GM12801 (cell line): ENCODE data around the gene LRP5.

Experiments
- CTCF ChIP-seq: IDR thresholded peaks from one replicate; pipeline ENCODE4 v1.5.1; 2011; ENCODE audit warnings: control low read depth; ENCODE audit not compliant: insufficient read length; ENCODE audit errors: extremely low read depth

LRP5 gene

GRCh38 chr11:68411501-68411991 lies 99.2 kb downstream of the LRP5 start:
- no peak for TF ChIP-seq CTCF

- no peak for TF ChIP-seq CTCF
These were observed 100.4 kb downstream of the LRP5 start for GRCh38 chr11:68412593-68413475.

- TF ChIP-seq CTCF = no peak
These were observed 101.2 kb downstream of the LRP5 start for GRCh38 chr11:68413591-68413999.

- no peak for TF ChIP-seq CTCF
These were observed 102.3 kb downstream of the LRP5 start for GRCh38 chr11:68414496-68415221.

GRCh38 chr11:68416070-68416578 lies 103.7 kb downstream of the LRP5 start:
- TF ChIP-seq CTCF = no peak

GRCh38 chr11:68418648-68419047 lies 106.3 kb downstream of the LRP5 start:
- TF ChIP-seq CTCF = no peak

- TF ChIP-seq CTCF = no peak
These were observed 107.8 kb downstream of the LRP5 start for GRCh38 chr11:68420171-68420570.
